BLaER1 treated with 17β-estradiol and CSF1 and Interleukin-3, amounts not matched to agents 10 nM and 100 nM (cell line): Measurements from ENCODE around the gene FHIT.
A peak's percentile ranks its signal among the peaks of the same experiment; 100 is the strongest.
"Not testable (repeated sequence)": the region's sequence is repeated elsewhere in the genome, so short reads cannot be mapped to it uniquely, and the experiment has no call there.

Source experiments
- H3K27ac ChIP-seq, 11 experiments: shearing (Covaris generic); formaldehyde crosslinking; 2 replicates each; pipeline ENCODE4 v1.8.1; 2022
- H3K27me3 ChIP-seq, 11 experiments: shearing (Covaris generic); formaldehyde crosslinking; 2 replicates each; pipeline ENCODE4 v1.8.1; 2022
- H3K36me3 ChIP-seq, 11 experiments: shearing (Covaris generic); formaldehyde crosslinking; 2 replicates each; pipeline ENCODE4 v1.8.1; 2022
- H3K4me1 ChIP-seq, 10 experiments: shearing (Covaris generic); formaldehyde crosslinking; 2 replicates each; pipeline ENCODE4 v1.8.1; 2022
- H3K4me2 ChIP-seq, 11 experiments: shearing (Covaris generic); formaldehyde crosslinking; 2 replicates each; pipeline ENCODE4 v1.8.1; 2022
- H3K4me3 ChIP-seq, 10 experiments: shearing (Covaris generic); formaldehyde crosslinking; 2 replicates each; pipeline ENCODE4 v1.8.1; 2022
- H3K9ac ChIP-seq, 11 experiments: shearing (Covaris generic); formaldehyde crosslinking; 2 replicates each; pipeline ENCODE4 v1.8.1; 2022
- H3K9me3 ChIP-seq, 11 experiments: shearing (Covaris generic); formaldehyde crosslinking; replicated peaks in 1 of 11; 2 replicates each; pipeline ENCODE4 v1.8.1; 2022
- H4K20me1 ChIP-seq, 11 experiments: shearing (Covaris generic); formaldehyde crosslinking; 2 replicates each; pipeline ENCODE4 v1.8.1; 2022
- Cebpa-rat ChIP-seq, 11 experiments: shearing (Covaris generic); IDR thresholded peaks; 2 replicates each; pipeline ENCODE4 v1.8.1; 2022

FHIT gene

GRCh38 chr3:60542995-60543394 is 708.3 kb downstream of the FHIT start:
- no peak overlapping the region for H3K4me2 ChIP-seq
- no peaks in the 10 kb centered on the region; a peak in 1 of 20 replicates for H3K4me1 ChIP-seq
- no peak for TF ChIP-seq Cebpa-rat (IDR thresholded peaks at IDR 0.05)

DNA sequence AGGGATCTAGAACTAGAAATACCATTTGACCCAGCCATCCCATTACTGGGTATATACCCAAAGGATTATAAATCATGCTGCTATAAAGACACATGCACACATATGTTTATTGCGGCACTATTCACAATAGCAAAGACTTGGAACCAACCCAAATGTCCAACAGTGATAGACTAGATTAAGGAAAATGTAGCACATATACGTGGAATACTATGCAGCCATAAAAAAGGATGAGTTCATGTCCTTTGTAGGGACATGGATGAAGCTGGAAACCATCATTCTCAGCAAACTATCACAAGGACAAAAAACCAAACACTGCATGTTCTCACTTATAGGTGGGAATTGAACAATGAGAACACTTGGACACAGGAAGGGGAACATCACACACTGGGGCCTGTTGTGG is 711.9 kb downstream of the FHIT start:
- not testable (repeated sequence) for H3K4me1 ChIP-seq, H3K27ac ChIP-seq, H3K4me2 ChIP-seq, H3K9me3 ChIP-seq, H3K9ac ChIP-seq, H3K27me3 ChIP-seq, H3K36me3 ChIP-seq, H3K4me3 ChIP-seq, H4K20me1 ChIP-seq

More at GRCh38 chr3:60542995-60543394, 708.3 kb downstream of the FHIT start:
- Histone ChIP-seq H3K4me3 (no peak overlapping the region), H3K9ac (no peak overlapping the region), H3K27ac (no peak overlapping the region), H3K9me3 (peaks cover 0 to under 1% (median 0%) of the 10 kb centered on the region in 11 experiments; a peak in 1 of 22 replicates), H4K20me1 (no peaks in the 10 kb centered on the region), H3K36me3 (no peaks in the 10 kb centered on the region), H3K27me3 (no peaks in the 10 kb centered on the region)

DNA sequence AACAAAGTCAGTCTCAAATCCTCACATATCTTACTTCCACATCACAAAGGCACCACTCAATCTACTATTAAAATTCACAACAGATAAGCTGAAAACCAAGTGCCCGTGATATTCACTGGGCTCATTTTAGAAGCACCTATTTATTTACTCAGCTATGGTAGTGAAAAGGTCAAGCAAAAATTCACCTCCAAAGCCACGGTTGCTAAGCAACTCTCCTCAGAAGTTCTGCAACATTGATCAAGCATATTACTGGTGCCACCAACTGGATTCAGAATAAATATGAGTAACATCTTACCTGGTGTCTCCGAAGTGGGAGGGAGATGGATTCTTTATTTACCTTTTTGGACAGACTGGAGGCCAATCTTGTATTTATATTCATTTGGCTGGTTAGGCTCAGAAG is 714.8 kb downstream of the FHIT start:
- Histone ChIP-seq H3K27ac (no peak overlapping the region), H3K4me2 (peak overlapping the region in 5 of 11 experiments; percentile 6 to 42 (median 17); a peak in 6 of 22 replicates), H3K9ac (no peak overlapping the region), H4K20me1 (no peaks in the 10 kb centered on the region), H3K4me3 (no peak overlapping the region), H3K27me3 (no peaks in the 10 kb centered on the region), H3K36me3 (no peaks in the 10 kb centered on the region), H3K4me1 (peaks cover 0 to 9% (median 1%) of the 10 kb centered on the region in 10 experiments; a peak in 5 of 20 replicates), H3K9me3 (peaks cover 0 to 4% (median 0%) of the 10 kb centered on the region in 11 experiments; a peak in 1 of 22 replicates)
- TF ChIP-seq Cebpa-rat (IDR thresholded peaks at IDR 0.05), result no peak

DNA sequence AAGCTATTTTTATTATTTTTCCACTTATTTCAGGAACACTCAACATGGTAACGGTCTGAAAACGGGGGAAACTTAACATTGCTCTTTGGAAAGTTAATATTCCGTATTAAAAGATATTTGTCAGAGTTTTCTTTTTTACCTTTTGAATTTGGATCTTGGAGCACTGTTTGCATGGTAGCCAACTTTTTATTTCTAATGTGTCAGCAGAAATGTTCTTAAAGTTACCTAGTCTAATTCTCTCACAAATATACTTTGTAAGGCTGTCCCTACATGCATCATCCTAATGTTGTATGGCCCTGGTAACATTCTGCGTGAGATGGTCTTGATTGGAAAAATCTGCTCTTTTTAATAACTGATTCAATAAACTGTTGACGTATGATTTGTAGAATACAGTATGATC is 719.5 kb downstream of the FHIT start:
- Histone ChIP-seq H3K27ac (no peak overlapping the region), H3K9me3 (0 out of 22 replicates have a peak, but pooled peaks cover 0 to 5% (median 0%) of the 10 kb centered on the region in 11 experiments)

GRCh38 chr3:60528651-60529050 is 722.6 kb downstream of the FHIT start:
- TF ChIP-seq Cebpa-rat (IDR thresholded peaks at IDR 0.05), result no peak
- H3K27ac ChIP-seq, result no peak overlapping the region
- peak overlapping the region in 2 of 11 experiments; percentile 12 to 31; a peak in 1 of 22 replicates for H3K4me2 ChIP-seq
- no peaks in the 10 kb centered on the region for H3K36me3 ChIP-seq
- H3K4me1 ChIP-seq, result peaks cover 0 to 7% (median 0%) of the 10 kb centered on the region in 10 experiments; a peak in 3 of 20 replicates
- H3K9ac ChIP-seq, result no peak overlapping the region
- peaks cover 0 to 5% (median 0%) of the 10 kb centered on the region in 11 experiments; a peak in 1 of 22 replicates for H3K9me3 ChIP-seq
- no peak overlapping the region for H3K4me3 ChIP-seq
- no peaks in the 10 kb centered on the region for H3K27me3 ChIP-seq
- no peaks in the 10 kb centered on the region for H4K20me1 ChIP-seq

More for the DNA sequence above, 719.5 kb downstream of the FHIT start:
- no peak overlapping the region for H3K9ac ChIP-seq
- H3K4me1 ChIP-seq, result peaks cover 0 to 12% (median 1%) of the 10 kb centered on the region in 10 experiments; a peak in 6 of 20 replicates
- H3K4me3 ChIP-seq, result no peak overlapping the region
- no peaks in the 10 kb centered on the region for H4K20me1 ChIP-seq
- H3K27me3 ChIP-seq, result no peaks in the 10 kb centered on the region
- no peak overlapping the region for H3K4me2 ChIP-seq
- TF ChIP-seq Cebpa-rat (IDR thresholded peaks at IDR 0.05), result no peak
- H3K36me3 ChIP-seq, result no peaks in the 10 kb centered on the region

DNA sequence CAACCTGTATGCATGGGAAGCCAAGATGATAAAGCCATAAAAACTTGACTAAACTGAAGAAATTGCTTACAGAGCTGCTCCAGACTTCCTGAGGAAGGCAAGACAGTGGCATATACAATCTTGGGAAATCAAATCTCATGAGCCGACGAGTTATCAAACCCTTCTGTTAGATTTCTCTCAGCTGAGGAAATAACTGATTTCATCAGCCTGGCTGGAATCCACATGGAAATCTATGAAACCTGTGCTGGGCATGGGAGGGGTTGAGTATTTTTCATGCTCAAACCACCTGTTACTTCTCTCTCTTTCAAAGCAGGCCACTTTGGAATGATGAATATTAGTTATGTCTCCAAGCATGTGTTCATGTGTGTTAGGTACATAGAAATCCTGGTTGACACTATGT is 727.7 kb downstream of the FHIT start:
- TF ChIP-seq Cebpa-rat (IDR thresholded peaks at IDR 0.05), result no peak
- no peaks in the 10 kb centered on the region for H3K27me3 ChIP-seq
- H3K27ac ChIP-seq, result no peak overlapping the region
- H4K20me1 ChIP-seq, result no peaks in the 10 kb centered on the region
- no peak overlapping the region for H3K9ac ChIP-seq
- H3K4me2 ChIP-seq, result no peak overlapping the region
- H3K4me1 ChIP-seq, result peaks cover 0 to 3% (median 0%) of the 10 kb centered on the region in 10 experiments; a peak in 3 of 20 replicates
- H3K9me3 ChIP-seq, result peaks cover 6 to 22% (median 15%) of the 10 kb centered on the region in 11 experiments; a peak in 21 of 22 replicates
- H3K36me3 ChIP-seq, result no peaks in the 10 kb centered on the region
- no peak overlapping the region for H3K4me3 ChIP-seq

- no peaks in the 10 kb centered on the region for H3K36me3 ChIP-seq
- TF ChIP-seq Cebpa-rat (IDR thresholded peaks at IDR 0.05), result no peak
- H3K9me3 ChIP-seq, result peaks cover 0 to 9% (median 5%) of the 10 kb centered on the region in 11 experiments; a peak in 21 of 22 replicates
- no peak overlapping the region for H3K27ac ChIP-seq
- no peak overlapping the region for H3K4me2 ChIP-seq
- no peak overlapping the region for H3K4me3 ChIP-seq
- H3K4me1 ChIP-seq, result no peaks in the 10 kb centered on the region
- H3K27me3 ChIP-seq, result no peaks in the 10 kb centered on the region
- H4K20me1 ChIP-seq, result no peaks in the 10 kb centered on the region
- H3K9ac ChIP-seq, result no peak overlapping the region
These were observed 734.1 kb downstream of the FHIT start for GRCh38 chr3:60517134-60517533.

DNA sequence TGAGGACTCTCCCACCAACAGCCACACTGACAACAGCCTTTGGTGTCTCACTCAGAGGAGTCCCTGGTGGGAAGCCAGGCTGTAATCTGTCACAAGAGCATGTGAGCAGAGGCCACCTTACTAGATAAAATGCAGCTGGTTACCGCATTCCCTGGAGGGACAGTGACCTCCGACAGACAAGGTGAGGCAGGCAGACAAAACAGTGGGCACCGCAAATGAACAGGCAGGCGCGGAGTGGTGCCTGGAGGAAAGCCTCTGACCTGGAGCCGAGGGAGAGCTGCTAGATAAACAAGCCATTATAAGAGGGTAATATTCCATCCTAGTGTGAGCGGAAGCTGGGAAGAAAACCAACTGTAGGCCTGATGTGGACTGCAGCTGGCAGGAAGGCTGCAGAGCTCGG is 736.4 kb downstream of the FHIT start:
- no peaks in the 10 kb centered on the region for H3K27me3 ChIP-seq
- no peaks in the 10 kb centered on the region; a peak in 1 of 22 replicates for H3K9me3 ChIP-seq
- H3K27ac ChIP-seq, result no peak overlapping the region
- H3K9ac ChIP-seq, result no peak overlapping the region
- no peaks in the 10 kb centered on the region for H3K4me1 ChIP-seq
- no peaks in the 10 kb centered on the region for H3K36me3 ChIP-seq
- no peak overlapping the region for H3K4me3 ChIP-seq
- TF ChIP-seq Cebpa-rat (IDR thresholded peaks at IDR 0.05), result no peak
- no peak overlapping the region for H3K4me2 ChIP-seq
- no peaks in the 10 kb centered on the region for H4K20me1 ChIP-seq

DNA sequence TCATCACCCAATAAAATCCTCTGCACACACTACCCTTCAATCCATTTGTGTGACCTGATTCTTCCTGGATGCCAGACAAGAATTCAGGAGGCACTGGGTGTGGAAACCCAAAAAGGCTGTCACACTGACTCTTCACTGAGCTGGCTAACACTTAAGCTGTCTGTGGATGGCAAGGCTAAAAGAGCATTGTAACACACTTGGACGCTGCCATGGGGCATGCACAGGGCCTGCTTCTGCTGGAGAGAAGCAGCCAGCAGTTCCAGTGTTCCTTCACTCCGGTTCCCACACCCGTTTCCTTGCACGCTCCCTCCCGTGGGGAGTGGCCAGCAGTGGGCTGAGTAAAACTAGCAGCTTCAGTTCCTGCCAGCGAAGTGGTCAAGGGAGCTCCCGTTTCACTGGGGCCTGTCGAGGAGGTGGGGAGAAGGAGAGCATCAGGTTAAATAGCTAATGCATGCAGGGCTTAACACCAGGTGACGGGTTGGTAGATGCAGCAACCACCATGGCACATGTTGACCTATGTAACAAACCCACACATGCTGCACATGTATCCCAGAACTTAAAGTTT is 737.1 kb downstream of the FHIT start:
- no peaks in the 10 kb centered on the region for H3K4me1 ChIP-seq
- no peak overlapping the region for H3K4me2 ChIP-seq
- H3K27me3 ChIP-seq, result no peaks in the 10 kb centered on the region
- H4K20me1 ChIP-seq, result no peaks in the 10 kb centered on the region
- no peak overlapping the region for H3K9ac ChIP-seq
- H3K27ac ChIP-seq, result no peak overlapping the region
- no peak for TF ChIP-seq Cebpa-rat (IDR thresholded peaks at IDR 0.05)
- no peaks in the 10 kb centered on the region for H3K36me3 ChIP-seq
- no peaks in the 10 kb centered on the region; a peak in 1 of 22 replicates for H3K9me3 ChIP-seq
- no peak overlapping the region for H3K4me3 ChIP-seq

DNA sequence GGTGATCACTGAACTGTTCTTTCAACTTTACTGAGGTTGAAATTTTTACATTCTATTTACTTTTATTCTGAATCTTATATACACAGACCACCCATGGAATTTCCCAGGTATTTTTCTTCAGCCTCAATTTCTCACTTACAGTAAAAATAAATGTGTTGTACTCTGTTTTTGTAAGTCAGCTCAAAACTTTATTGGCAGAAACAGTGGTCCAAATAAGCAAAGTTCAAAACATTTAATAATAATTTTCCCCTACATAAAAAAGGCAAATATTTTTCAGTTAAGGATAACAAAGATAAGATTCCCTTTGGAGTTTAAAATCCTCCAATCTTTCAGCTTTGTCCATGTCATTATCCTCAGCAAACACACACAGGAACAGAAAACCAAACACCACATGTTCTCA is 738.0 kb downstream of the FHIT start:
- H3K4me2 ChIP-seq, result no peak overlapping the region
- H4K20me1 ChIP-seq, result no peaks in the 10 kb centered on the region
- TF ChIP-seq Cebpa-rat (IDR thresholded peaks at IDR 0.05), result no peak
- peaks cover 0 to 2% (median 0%) of the 10 kb centered on the region in 10 experiments; a peak in 2 of 20 replicates for H3K4me1 ChIP-seq
- no peaks in the 10 kb centered on the region; a peak in 1 of 22 replicates for H3K9me3 ChIP-seq
- H3K36me3 ChIP-seq, result no peaks in the 10 kb centered on the region
- no peaks in the 10 kb centered on the region for H3K27me3 ChIP-seq
- no peak overlapping the region for H3K4me3 ChIP-seq
- no peak overlapping the region for H3K9ac ChIP-seq
- H3K27ac ChIP-seq, result no peak overlapping the region
